OCI-LY3 (cell line): Measurements from ENCODE around the gene TRERF1.

Experiments
- H2AFZ ChIP-seq: fragments of 200-600, 300-600 bp; shearing (Covaris generic); 2 replicates; pipeline ENCODE4 v1.6.0; 2014; ENCODE audit warnings: antibody characterized with exemption, low read depth, low read length
- H3K27ac ChIP-seq: fragments of 200-600, 300-600 bp; sonication (generic); 2 replicates; pipeline ENCODE4 v1.5.1; 2014; ENCODE audit warnings: mild to moderate bottlenecking, low read length, moderate library complexity, mixed read lengths
- H3K27me3 ChIP-seq: fragments of 200-600, 300-600 bp; sonication (generic); 2 replicates; pipeline ENCODE4 v1.6.1; 2014; ENCODE audit warnings: low read depth, low read length, mixed read lengths
- H3K36me3 ChIP-seq: fragments of 200-600, 300-600 bp; sonication (generic); replicated peaks from 2 replicates; pipeline ENCODE3; 2014; ENCODE audit warnings: low read depth, low read length, mixed read lengths
- H3K4me1 ChIP-seq: fragments of 300-600, 200-600 bp; sonication (generic); 2 replicates; pipeline ENCODE4 v1.6.1; 2014; ENCODE audit warnings: low read length, mixed read lengths
- H3K4me2 ChIP-seq: fragments of 200-600, 300-600 bp; sonication (generic); 2 replicates; pipeline ENCODE4 v1.6.1; 2014; ENCODE audit warnings: low read length, mixed read lengths
- H3K4me3 ChIP-seq: fragments of 300-600, 200-600 bp; sonication (generic); 2 replicates; pipeline ENCODE4 v1.5.1; 2014; ENCODE audit warnings: antibody characterized with exemption, mild to moderate bottlenecking, low read length, moderate library complexity
- H3K79me2 ChIP-seq: fragments of 300-600, 200-600 bp; shearing (Covaris generic); 2 replicates; pipeline ENCODE4 v1.6.1; 2014; ENCODE audit warnings: mild to moderate bottlenecking, low read length, mixed read lengths
- H3K9ac ChIP-seq: fragments of 300-600, 200-600 bp; shearing (Covaris generic); 2 replicates; pipeline ENCODE4 v1.6.0; 2014; ENCODE audit warnings: mild to moderate bottlenecking, low read length, moderate library complexity
- H3K9me3 ChIP-seq: fragments of 200-600, 300-600 bp; shearing (Covaris generic); 2 replicates; pipeline ENCODE4 v1.6.1; 2014; ENCODE audit warnings: low read length, mixed read lengths; ENCODE audit not compliant: insufficient read depth
- H4K20me1 ChIP-seq: fragments of 200-600, 300-600 bp; sonication (generic); 2 replicates; pipeline ENCODE4 v1.6.1; 2016; ENCODE audit warnings: low read length, mixed read lengths; ENCODE audit not compliant: insufficient read depth
- EZH2phosphoT487 ChIP-seq: fragments of 200-600 bp; shearing (Covaris generic); IDR thresholded peaks from 2 replicates; pipeline ENCODE4 v1.6.1; 2018; ENCODE audit warnings: antibody characterized with exemption, mixed run types, low read depth
- TF ChIP-seq, protein P1 (sequence below): fragments of 200-600, 300-600 bp; sonication (generic); IDR thresholded peaks from 2 replicates; pipeline ENCODE4 v1.5.1; 2014; ENCODE audit warnings: antibody characterized with exemption, low read length, low read depth

Gene TRERF1

GRCh38 chr6:42190554-42191183 is 261.1 kb downstream of the TRERF1 start:
- H3K9ac ChIP-seq = no peak overlapping the region
- no peaks in the 10 kb centered on the region for H3K79me2 ChIP-seq
- peaks cover 25% of the 10 kb centered on the region for H3K4me1 ChIP-seq
- H4K20me1 ChIP-seq = no peaks in the 10 kb centered on the region
- no peak overlapping the region for H3K4me3 ChIP-seq
- no peaks in the 10 kb centered on the region for H3K36me3 ChIP-seq
- H3K9me3 ChIP-seq = no peaks in the 10 kb centered on the region
- H3K27me3 ChIP-seq = no peaks in the 10 kb centered on the region
- TF ChIP-seq, protein P1, sequence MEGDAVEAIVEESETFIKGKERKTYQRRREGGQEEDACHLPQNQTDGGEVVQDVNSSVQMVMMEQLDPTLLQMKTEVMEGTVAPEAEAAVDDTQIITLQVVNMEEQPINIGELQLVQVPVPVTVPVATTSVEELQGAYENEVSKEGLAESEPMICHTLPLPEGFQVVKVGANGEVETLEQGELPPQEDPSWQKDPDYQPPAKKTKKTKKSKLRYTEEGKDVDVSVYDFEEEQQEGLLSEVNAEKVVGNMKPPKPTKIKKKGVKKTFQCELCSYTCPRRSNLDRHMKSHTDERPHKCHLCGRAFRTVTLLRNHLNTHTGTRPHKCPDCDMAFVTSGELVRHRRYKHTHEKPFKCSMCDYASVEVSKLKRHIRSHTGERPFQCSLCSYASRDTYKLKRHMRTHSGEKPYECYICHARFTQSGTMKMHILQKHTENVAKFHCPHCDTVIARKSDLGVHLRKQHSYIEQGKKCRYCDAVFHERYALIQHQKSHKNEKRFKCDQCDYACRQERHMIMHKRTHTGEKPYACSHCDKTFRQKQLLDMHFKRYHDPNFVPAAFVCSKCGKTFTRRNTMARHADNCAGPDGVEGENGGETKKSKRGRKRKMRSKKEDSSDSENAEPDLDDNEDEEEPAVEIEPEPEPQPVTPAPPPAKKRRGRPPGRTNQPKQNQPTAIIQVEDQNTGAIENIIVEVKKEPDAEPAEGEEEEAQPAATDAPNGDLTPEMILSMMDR = no peak
- TF ChIP-seq EZH2phosphoT487 = no peak
- H2AFZ ChIP-seq = no peak overlapping the region
- no peak overlapping the region for H3K4me2 ChIP-seq
- no peak overlapping the region for H3K27ac ChIP-seq

DNA sequence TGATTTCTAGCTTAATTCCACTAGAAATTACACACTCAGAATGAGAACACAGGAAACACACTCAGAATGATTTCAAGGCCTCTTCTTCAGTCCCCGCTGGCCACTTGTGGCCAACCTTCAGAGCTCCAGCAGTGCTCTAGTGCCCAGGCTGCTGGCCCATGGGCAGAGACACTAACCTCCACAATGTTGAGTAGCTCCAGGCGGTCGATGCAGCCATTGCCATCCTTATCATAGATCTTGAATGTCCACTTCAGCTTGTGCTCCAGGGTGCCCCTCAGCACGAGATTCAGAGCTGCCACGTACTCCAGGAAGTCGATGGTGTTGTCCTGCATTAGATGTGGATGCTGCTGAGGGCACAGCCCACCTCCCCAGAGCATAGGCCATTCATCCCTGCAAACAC is 263.3 kb downstream of the TRERF1 start:
- Histone ChIP-seq H2AFZ (no peak overlapping the region), H3K27me3 (no peaks in the 10 kb centered on the region), H3K36me3 (no peaks in the 10 kb centered on the region), H3K27ac (no peak overlapping the region), H4K20me1 (no peaks in the 10 kb centered on the region), H3K9me3 (no peaks in the 10 kb centered on the region), H3K9ac (no peak overlapping the region), H3K4me1 (peaks cover 11% of the 10 kb centered on the region), H3K79me2 (no peaks in the 10 kb centered on the region), H3K4me3 (no peak overlapping the region), H3K4me2 (no peak overlapping the region)
- TF ChIP-seq, protein P1 = no peak
- TF ChIP-seq EZH2phosphoT487 = no peak

- Histone ChIP-seq H3K9ac (no peak overlapping the region), H3K36me3 (no peaks in the 10 kb centered on the region), H3K4me2 (no peak overlapping the region), H2AFZ (no peak overlapping the region), H4K20me1 (no peaks in the 10 kb centered on the region), H3K27me3 (no peaks in the 10 kb centered on the region), H3K79me2 (no peaks in the 10 kb centered on the region), H3K4me1 (no peaks in the 10 kb centered on the region), H3K9me3 (no peaks in the 10 kb centered on the region), H3K4me3 (no peak overlapping the region), H3K27ac (no peak overlapping the region)
- TF ChIP-seq, protein P1 = no peak
- TF ChIP-seq EZH2phosphoT487 = no peak
Measured at GRCh38 chr6:42185597-42185996, 266.1 kb downstream of the TRERF1 start.

GRCh38 chr6:42184475-42184874 is 267.3 kb downstream of the TRERF1 start:
- no peak overlapping the region for H3K27ac ChIP-seq
- no peaks in the 10 kb centered on the region for H3K36me3 ChIP-seq

More at GRCh38 chr6:42184475-42184874, 267.3 kb downstream of the TRERF1 start:
- Histone ChIP-seq H3K9ac (no peak overlapping the region), H3K79me2 (no peaks in the 10 kb centered on the region), H3K9me3 (no peaks in the 10 kb centered on the region), H3K4me3 (no peak overlapping the region), H3K4me1 (no peaks in the 10 kb centered on the region), H4K20me1 (no peaks in the 10 kb centered on the region), H3K4me2 (no peak overlapping the region), H2AFZ (no peak overlapping the region), H3K27me3 (no peaks in the 10 kb centered on the region)
- TF ChIP-seq, protein P1 = no peak
- no peak for TF ChIP-seq EZH2phosphoT487
